Keratinocyte (primary cell): Measurements from ENCODE around the gene NAT9. TPM values are rescaled to one million over a fixed set of nuclear protein-coding genes. Genes with fewer than 3 reads are reported as not detected.

Source experiments
- DNase-seq: peaks from one replicate; pipeline ENCODE4 v3.0.0-alpha.2; 2011; ENCODE audit warnings: low read depth, missing footprints, low spot score
- FAIRE-seq: peaks from 2 replicates; lab custom pipeline; 2011; peaks lifted over from hg19 to GRCh38; lab: Jason Lieb, UNC
- H2AFZ ChIP-seq: 2 replicates; pipeline ENCODE4 v1.6.0; 2012; ENCODE audit warnings: low read length, control low read depth, inconsistent platforms; ENCODE audit not compliant: control insufficient read depth
- H3K27ac ChIP-seq: 2 replicates; pipeline ENCODE4 v1.5.1; 2011; ENCODE audit warnings: low read length; ENCODE audit not compliant: control insufficient read depth, insufficient read depth
- H3K27me3 ChIP-seq: 3 replicates; pipeline ENCODE4 v1.6.0; 2011; ENCODE audit warnings: low read length; ENCODE audit not compliant: control insufficient read depth, insufficient read depth; ENCODE audit errors: extremely low read depth
- H3K36me3 ChIP-seq, 2 experiments: 2 replicates in 1 of 2; 3 replicates in 1 of 2; pipeline ENCODE4 v1.5.1; 2011; ENCODE audit warnings: low read length in 2 of 2, mild to moderate bottlenecking in 1 of 2; ENCODE audit not compliant: control insufficient read depth in 2 of 2, insufficient read depth in 2 of 2; ENCODE audit errors: extremely low read depth in 1 of 2
- H3K4me1 ChIP-seq: 3 replicates; pipeline ENCODE4 v1.5.1; 2011; ENCODE audit warnings: low read length; ENCODE audit not compliant: control insufficient read depth, insufficient read depth; ENCODE audit errors: extremely low read depth
- H3K4me2 ChIP-seq: 3 replicates; pipeline ENCODE4 v1.6.0; 2011; ENCODE audit warnings: low read depth, low read length; ENCODE audit not compliant: control insufficient read depth, insufficient read depth; ENCODE audit errors: extremely low read depth
- H3K4me3 ChIP-seq, 3 experiments: fragments of 200-600 bp in 1 of 3; sonication (generic) in 1 of 3; 2 replicates in 2 of 3; 3 replicates in 1 of 3; pipeline ENCODE4 v1.5.1; 2011 to 2016; ENCODE audit warnings: low read length in 3 of 3, mild to moderate bottlenecking in 3 of 3, control low read depth in 2 of 3, inconsistent platforms in 1 of 3, low read depth in 1 of 3, mixed read lengths in 1 of 3, mixed run types in 1 of 3, moderate library complexity in 1 of 3; ENCODE audit not compliant: control insufficient read depth in 2 of 3, insufficient read depth in 2 of 3; ENCODE audit errors: extremely low read depth in 1 of 3
- H3K79me2 ChIP-seq: 2 replicates; pipeline ENCODE4 v1.6.0; 2012; ENCODE audit warnings: low read length; ENCODE audit not compliant: control insufficient read depth, insufficient read depth
- H3K9ac ChIP-seq: 3 replicates; pipeline ENCODE4 v1.6.0; 2011; ENCODE audit warnings: low read length; ENCODE audit not compliant: control insufficient read depth, insufficient read depth; ENCODE audit errors: extremely low read depth
- H3K9me1 ChIP-seq: 3 replicates; pipeline ENCODE4 v1.6.0; 2011; ENCODE audit warnings: low read length; ENCODE audit not compliant: control insufficient read depth, insufficient read depth; ENCODE audit errors: extremely low read depth
- H3K9me3 ChIP-seq: 2 replicates; pipeline ENCODE4 v1.5.1; 2012; ENCODE audit warnings: low read depth, low read length; ENCODE audit not compliant: control insufficient read depth
- H4K20me1 ChIP-seq: 3 replicates; pipeline ENCODE4 v1.6.0; 2011; ENCODE audit warnings: low read length; ENCODE audit not compliant: control insufficient read depth, insufficient read depth; ENCODE audit errors: extremely low read depth
- CTCF ChIP-seq, 3 experiments: IDR thresholded peaks in 1 of 3; conservative IDR thresholded peaks in 1 of 3; optimal IDR thresholded peaks in 1 of 3; 2 replicates in 2 of 3; 3 replicates in 1 of 3; pipeline versions ENCODE3 to v1.5.1; 2011; ENCODE audit warnings: low read length in 3 of 3, mild to moderate bottlenecking in 3 of 3, moderate library complexity in 2 of 3, control low read depth in 1 of 3, inconsistent platforms in 1 of 3; ENCODE audit not compliant: insufficient read depth in 2 of 3; ENCODE audit errors: extremely low read depth in 1 of 3
- EZH2 ChIP-seq: IDR thresholded peaks from one replicate; pipeline ENCODE4 v1.6.1; 2012; ENCODE audit warnings: inconsistent platforms, mild to moderate bottlenecking, low read length, moderate library complexity
- dilution Hi-C: fragments of 300-500 bp; cut with MboI; formaldehyde crosslinking; loops from one replicate; pipeline ENCODE4 v1.7.0; 2020; ENCODE audit warnings: low sequenced_read_pairs; ENCODE audit not compliant: extremely low pct_ligation_motif_present
- polyA plus RNA-seq, 5 experiments: library from polyadenylated mRNA; depleted of rRNA in 3 of 5; stranded (reverse) in 3 of 5; stranded (forward) in 1 of 5; unstranded in 1 of 5; fragments of >200 nt; gene quantifications; 1 replicate in 1 of 5; 2 replicates in 3 of 5; 3 replicates in 1 of 5; pipeline versions ENCODE4 v1.2.1 to v1.2.3, GENCODE V29; 2011 to 2012; ENCODE audit warnings: missing spikeins in 2 of 5, low read depth in 1 of 5, low replicate concordance in 1 of 5

NAT9 gene
- polyA plus RNA-seq, 1 donor (not counting 4 experiments of a cell fraction or from before 2014, with no cell fraction given), result 34.6 TPM

GRCh38 chr17:74803388-74803930, 27.3 kb upstream of the NAT9 start:
- no peaks in the 10 kb centered on the region for H3K9me3 ChIP-seq
- H3K27me3 ChIP-seq, result no peaks in the 10 kb centered on the region
- FAIRE-seq (no peak), DNase-seq (no peak)
- peaks cover 0 to 21% of the 10 kb centered on the region in 2 experiments for H3K36me3 ChIP-seq
- no peak overlapping the region for H3K4me3 ChIP-seq
- H3K27ac ChIP-seq, result no peak overlapping the region
- no peak overlapping the region for H2AFZ ChIP-seq
- no peaks in the 10 kb centered on the region for H3K9me1 ChIP-seq
- no peaks in the 10 kb centered on the region for H3K4me1 ChIP-seq
- no peak overlapping the region for H3K4me2 ChIP-seq
- H3K79me2 ChIP-seq, result no peaks in the 10 kb centered on the region
- no peaks in the 10 kb centered on the region for H4K20me1 ChIP-seq
- TF ChIP-seq EZH2 (no peak), CTCF (optimal IDR thresholded peaks at IDR 0.05 in 1 of 3, IDR thresholded peaks at IDR 0.05 in 1 of 3, conservative IDR thresholded peaks at IDR 0.05 in 1 of 3; ENCODE audit: extremely low read depth in 1 of 3, insufficient read depth in 2 of 3, low read length in 3 of 3) (no peak)
- no peak overlapping the region for H3K9ac ChIP-seq
- dilution Hi-C loops, result no loop called here

- no peaks in the 10 kb centered on the region for H3K9me1 ChIP-seq
- H3K4me2 ChIP-seq, result no peak overlapping the region
- peaks cover 0 to 26% of the 10 kb centered on the region in 2 experiments for H3K36me3 ChIP-seq
- no peaks in the 10 kb centered on the region for H3K4me1 ChIP-seq
- H4K20me1 ChIP-seq, result no peaks in the 10 kb centered on the region
- TF ChIP-seq EZH2, result no peak
- TF ChIP-seq CTCF (optimal IDR thresholded peaks at IDR 0.05 in 1 of 3, IDR thresholded peaks at IDR 0.05 in 1 of 3, conservative IDR thresholded peaks at IDR 0.05 in 1 of 3; ENCODE audit: extremely low read depth in 1 of 3, insufficient read depth in 2 of 3, low read length in 3 of 3), result no peak
- H3K27ac ChIP-seq, result no peak overlapping the region
- H3K9ac ChIP-seq, result no peak overlapping the region
- dilution Hi-C loops, result no loop called here
- DNase-seq (no peak), FAIRE-seq (no peak)
- no peak overlapping the region for H3K4me3 ChIP-seq
- H3K27me3 ChIP-seq, result no peaks in the 10 kb centered on the region
- no peak overlapping the region for H2AFZ ChIP-seq
- H3K79me2 ChIP-seq, result no peaks in the 10 kb centered on the region
- no peaks in the 10 kb centered on the region for H3K9me3 ChIP-seq
Measured at GRCh38 chr17:74801896-74802295, 25.8 kb upstream of the NAT9 start.
